Measurements from ENCODE around the gene SPRED1. TPM values are rescaled to one million over a fixed set of nuclear protein-coding genes. Genes with fewer than 3 reads are reported as not detected.

The SPRED1 gene
- total RNA-seq, 2 experiments from 2014 or later, result 3.2 TPM

- Mint-ChIP-seq H3K4me3 (no peak overlapping the region), H3K27me3 (peaks cover 7% of the 10 kb centered on the region), H3K27ac (no peak overlapping the region), H3K9me3 (no peaks in the 10 kb centered on the region), H3K36me3 (no peaks in the 10 kb centered on the region), H3K4me1 (peaks cover 5% of the 10 kb centered on the region)
- DNase-seq, result no peak
Observed at GRCh38 chr15:38294126-38294525, 41.5 kb downstream of the SPRED1 start.

DNA sequence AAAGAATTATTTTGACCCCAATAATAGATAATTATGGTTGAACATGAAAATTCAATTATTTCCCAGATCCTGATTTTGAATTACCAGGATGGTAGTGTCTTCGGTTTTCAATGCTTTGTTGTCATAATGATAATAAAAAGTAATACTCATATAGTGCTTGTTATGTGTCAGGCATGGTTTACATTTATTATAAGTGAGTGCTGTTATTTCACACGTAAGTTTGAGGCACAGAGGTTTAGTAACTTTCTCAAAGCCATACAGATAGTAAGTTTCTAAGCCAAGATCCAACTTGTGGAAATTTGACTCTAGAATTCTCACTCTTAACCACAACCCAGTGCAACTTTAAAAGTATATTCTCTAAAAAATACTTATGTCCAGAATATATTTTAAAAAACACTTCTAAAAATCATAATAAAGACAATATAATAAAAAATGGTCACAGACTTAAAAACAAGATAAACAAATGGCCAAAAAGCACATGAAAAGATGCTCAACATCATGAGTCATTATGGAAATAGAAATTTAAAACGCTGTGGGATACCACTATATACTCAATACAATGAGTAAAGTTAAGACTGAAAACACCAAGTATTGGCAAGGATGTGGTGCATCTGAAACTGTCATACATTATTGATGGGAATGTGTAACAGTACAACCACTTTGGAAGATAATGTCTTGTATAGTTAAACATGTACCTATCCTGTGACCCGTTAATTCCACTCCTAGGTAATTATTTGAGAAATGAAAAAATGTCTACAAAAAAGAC is 45.2 kb downstream of the SPRED1 start:
- Mint-ChIP-seq H3K9me3 (no peaks in the 10 kb centered on the region), H3K27me3 (peaks cover 3% of the 10 kb centered on the region), H3K27ac (no peak overlapping the region), H3K4me1 (peaks cover 7% of the 10 kb centered on the region), H3K4me3 (no peak overlapping the region), H3K36me3 (peaks cover 4% of the 10 kb centered on the region)
- no peak for DNase-seq

- H3K27ac Mint-ChIP-seq, result no peak overlapping the region
- H3K27me3 Mint-ChIP-seq, result peaks cover 3% of the 10 kb centered on the region
- peaks cover 4% of the 10 kb centered on the region for H3K36me3 Mint-ChIP-seq
- no peak for DNase-seq
- H3K4me1 Mint-ChIP-seq, result peaks cover 7% of the 10 kb centered on the region
- no peaks in the 10 kb centered on the region for H3K9me3 Mint-ChIP-seq
- no peak overlapping the region for H3K4me3 Mint-ChIP-seq
Observed at GRCh38 chr15:38299216-38299615, 46.6 kb downstream of the SPRED1 start.

GRCh38 chr15:38300395-38300794 is 47.8 kb downstream of the SPRED1 start:
- no peak for DNase-seq
- H3K36me3 Mint-ChIP-seq, result peaks cover 4% of the 10 kb centered on the region
- H3K4me3 Mint-ChIP-seq, result no peak overlapping the region
- peaks cover 7% of the 10 kb centered on the region for H3K4me1 Mint-ChIP-seq
- H3K27ac Mint-ChIP-seq, result no peak overlapping the region
- H3K27me3 Mint-ChIP-seq, result peaks cover 3% of the 10 kb centered on the region
- H3K9me3 Mint-ChIP-seq, result no peaks in the 10 kb centered on the region

- Mint-ChIP-seq H3K9me3 (no peaks in the 10 kb centered on the region), H3K4me1 (peaks cover 12% of the 10 kb centered on the region), H3K27me3 (peaks cover 7% of the 10 kb centered on the region), H3K27ac (no peak overlapping the region), H3K36me3 (peaks cover 6% of the 10 kb centered on the region), H3K4me3 (no peak overlapping the region)
- DNase-seq, result no peak
Observed at GRCh38 chr15:38304481-38304880, 51.8 kb downstream of the SPRED1 start.

GRCh38 chr15:38307251-38307650 is 54.6 kb downstream of the SPRED1 start:
- H3K4me1 Mint-ChIP-seq, result peaks cover 10% of the 10 kb centered on the region

GRCh38 chr15:38307861-38308641 is 55.4 kb downstream of the SPRED1 start:
- H3K4me3 Mint-ChIP-seq, result no peak overlapping the region
- no peak overlapping the region for H3K27ac Mint-ChIP-seq
- H3K4me1 Mint-ChIP-seq, result peaks cover 10% of the 10 kb centered on the region
- H3K36me3 Mint-ChIP-seq, result peaks cover 3% of the 10 kb centered on the region
- H3K9me3 Mint-ChIP-seq, result no peaks in the 10 kb centered on the region
- no peak for DNase-seq
- H3K27me3 Mint-ChIP-seq, result peaks cover 11% of the 10 kb centered on the region

More at GRCh38 chr15:38307251-38307650, 54.6 kb downstream of the SPRED1 start:
- H3K27me3 Mint-ChIP-seq, result peaks cover 7% of the 10 kb centered on the region
- H3K9me3 Mint-ChIP-seq, result no peaks in the 10 kb centered on the region
- no peak overlapping the region for H3K4me3 Mint-ChIP-seq
- peaks cover 6% of the 10 kb centered on the region for H3K36me3 Mint-ChIP-seq
- DNase-seq, result no peak
- no peak overlapping the region for H3K27ac Mint-ChIP-seq

DNA sequence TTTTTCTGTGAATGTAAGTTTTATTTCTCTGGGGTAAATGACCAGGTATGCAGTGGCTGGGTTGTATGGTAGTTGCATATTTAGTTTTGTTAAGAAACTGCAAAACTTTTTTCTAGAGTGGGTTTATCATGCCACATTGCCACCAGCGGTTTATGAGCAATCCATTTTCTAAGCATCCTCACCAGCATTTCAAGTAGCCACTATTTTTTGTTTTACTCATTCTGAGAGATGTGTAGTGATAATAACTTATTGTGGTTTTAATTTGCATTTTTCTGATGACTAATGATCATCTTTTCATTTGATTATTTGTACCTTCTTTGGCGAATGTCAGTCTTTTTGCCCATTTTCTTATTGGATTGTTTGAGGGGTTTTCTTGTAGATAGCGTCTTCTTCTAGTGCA is 56.2 kb downstream of the SPRED1 start:
- H3K27me3 Mint-ChIP-seq, result peaks cover 11% of the 10 kb centered on the region
- H3K27ac Mint-ChIP-seq, result no peak overlapping the region
- H3K9me3 Mint-ChIP-seq, result no peaks in the 10 kb centered on the region
- H3K4me1 Mint-ChIP-seq, result peaks cover 10% of the 10 kb centered on the region
- no peak overlapping the region for H3K4me3 Mint-ChIP-seq
- DNase-seq, result no peak
- H3K36me3 Mint-ChIP-seq, result peaks cover 3% of the 10 kb centered on the region

DNA sequence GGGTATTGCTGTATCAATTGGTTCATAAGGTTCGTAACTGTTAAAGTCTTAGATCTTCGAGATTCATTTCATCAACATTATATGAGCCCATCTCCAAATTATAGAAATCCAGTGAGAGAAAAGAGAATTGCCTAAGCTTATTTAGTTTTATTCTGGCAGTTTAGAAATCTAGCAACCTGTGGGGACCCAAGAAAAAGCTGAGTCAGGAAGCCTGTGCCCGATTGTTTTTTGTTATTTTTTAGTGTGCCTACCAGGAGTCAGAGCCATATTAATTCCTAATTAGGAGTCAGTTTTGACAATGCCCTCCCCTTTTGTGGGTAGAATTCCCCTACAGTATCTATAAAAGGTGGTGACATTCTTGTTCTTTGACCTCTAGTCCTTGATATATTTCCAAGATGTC is 59.6 kb downstream of the SPRED1 start:
- Mint-ChIP-seq H3K9me3 (no peaks in the 10 kb centered on the region), H3K4me1 (peaks cover 10% of the 10 kb centered on the region), H3K36me3 (peaks cover 3% of the 10 kb centered on the region)

DNA sequence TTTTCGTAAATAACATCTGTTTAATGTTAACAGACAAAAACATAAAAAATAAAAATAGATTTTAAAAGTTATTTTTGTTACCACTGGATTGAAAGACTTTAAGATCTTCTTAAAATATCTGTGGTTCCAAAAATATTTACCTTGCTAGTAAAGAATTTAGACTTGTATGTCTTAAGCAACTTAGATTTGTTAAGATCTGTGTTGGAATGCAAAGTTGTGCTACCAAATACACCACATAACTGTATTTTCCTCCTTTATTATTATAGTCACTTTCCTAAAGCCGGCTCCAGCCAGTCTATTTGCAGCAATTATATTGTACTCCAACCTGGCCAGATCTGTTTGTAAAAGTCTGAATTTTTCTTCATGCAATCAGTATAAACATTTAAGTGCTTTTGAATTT is 63.7 kb downstream of the SPRED1 start:
- no peaks in the 10 kb centered on the region for H3K36me3 Mint-ChIP-seq
- H3K9me3 Mint-ChIP-seq, result no peaks in the 10 kb centered on the region
- H3K27ac Mint-ChIP-seq, result no peak overlapping the region
- no peaks in the 10 kb centered on the region for H3K4me1 Mint-ChIP-seq
- no peak overlapping the region for H3K4me3 Mint-ChIP-seq
- DNase-seq, result no peak
- peaks cover 8% of the 10 kb centered on the region for H3K27me3 Mint-ChIP-seq

More for the DNA sequence above, 59.6 kb downstream of the SPRED1 start:
- peaks cover 11% of the 10 kb centered on the region for H3K27me3 Mint-ChIP-seq
- no peak for DNase-seq
- H3K4me3 Mint-ChIP-seq, result no peak overlapping the region
- no peak overlapping the region for H3K27ac Mint-ChIP-seq

DNA sequence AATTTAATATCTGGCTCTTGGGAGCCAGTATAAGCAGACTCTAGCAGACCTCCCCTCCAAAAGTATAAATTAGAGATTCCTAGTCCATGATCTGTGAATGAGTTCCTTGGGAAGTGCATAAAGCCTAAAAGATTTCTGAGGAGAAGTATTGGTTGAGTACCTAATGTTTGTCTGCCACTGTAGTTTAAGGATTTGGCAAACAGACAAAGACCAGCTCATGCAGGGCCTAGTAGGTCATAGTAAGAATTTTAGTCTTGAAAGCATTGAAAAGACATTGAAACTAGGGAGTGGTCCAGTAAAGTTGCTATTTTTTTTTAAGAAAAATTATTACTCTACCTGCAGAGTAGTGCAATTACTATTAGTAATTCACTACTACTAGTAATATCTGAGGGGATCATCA is 67.5 kb downstream of the SPRED1 start:
- Mint-ChIP-seq H3K4me3 (no peak overlapping the region), H3K4me1 (no peaks in the 10 kb centered on the region), H3K27me3 (no peaks in the 10 kb centered on the region), H3K36me3 (no peaks in the 10 kb centered on the region), H3K27ac (no peak overlapping the region), H3K9me3 (no peaks in the 10 kb centered on the region)
- DNase-seq, result no peak

GRCh38 chr15:38320866-38321265 is 68.2 kb downstream of the SPRED1 start:
- H3K36me3 Mint-ChIP-seq, result no peaks in the 10 kb centered on the region
- no peak overlapping the region for H3K27ac Mint-ChIP-seq
- H3K4me3 Mint-ChIP-seq, result no peak overlapping the region
- no peaks in the 10 kb centered on the region for H3K27me3 Mint-ChIP-seq
- no peak for DNase-seq
- no peaks in the 10 kb centered on the region for H3K4me1 Mint-ChIP-seq
- H3K9me3 Mint-ChIP-seq, result no peaks in the 10 kb centered on the region

- no peak overlapping the region for H3K4me3 Mint-ChIP-seq
- peaks cover 3% of the 10 kb centered on the region for H3K27me3 Mint-ChIP-seq
- H3K27ac Mint-ChIP-seq, result no peak overlapping the region
- H3K36me3 Mint-ChIP-seq, result no peaks in the 10 kb centered on the region
- H3K9me3 Mint-ChIP-seq, result no peaks in the 10 kb centered on the region
- no peak for DNase-seq
- no peaks in the 10 kb centered on the region for H3K4me1 Mint-ChIP-seq
Observed at GRCh38 chr15:38323895-38324294, 71.3 kb downstream of the SPRED1 start.

DNA sequence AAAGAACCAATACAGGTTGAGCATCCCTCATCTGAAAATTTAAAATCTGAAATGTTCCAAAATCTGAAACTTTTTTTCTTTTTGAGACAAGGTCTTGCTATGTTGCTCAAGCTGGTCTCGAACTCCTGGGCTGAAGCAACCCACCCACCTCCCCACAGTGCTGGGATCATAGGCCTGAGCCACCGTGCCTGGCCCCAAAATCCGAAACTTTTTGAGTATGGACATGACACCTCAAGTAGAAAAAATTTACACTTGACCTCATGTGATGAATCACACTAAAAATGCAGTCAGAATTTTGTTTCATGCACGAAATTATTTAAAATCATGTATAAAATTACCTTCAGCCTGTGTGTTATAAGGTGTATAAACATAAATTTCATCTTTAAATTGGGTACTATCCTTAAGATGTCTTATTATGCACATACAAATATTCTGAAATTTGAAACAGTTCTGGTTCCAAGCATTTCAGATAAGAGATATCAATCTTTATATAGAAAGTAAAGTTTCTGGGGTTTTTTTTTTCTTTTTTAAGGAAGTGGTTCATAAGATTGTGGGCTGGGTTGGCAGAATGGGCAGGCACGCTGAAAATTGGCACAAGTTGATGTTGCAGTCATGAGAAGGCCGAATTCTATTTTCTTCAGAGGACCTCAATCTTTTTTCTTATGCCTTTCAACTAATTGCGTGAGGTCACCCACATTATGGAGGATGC is 72.5 kb downstream of the SPRED1 start:
- no peaks in the 10 kb centered on the region for H3K36me3 Mint-ChIP-seq
- no peak overlapping the region for H3K27ac Mint-ChIP-seq
- H3K4me1 Mint-ChIP-seq, result no peaks in the 10 kb centered on the region
- H3K9me3 Mint-ChIP-seq, result no peaks in the 10 kb centered on the region
- no peak overlapping the region for H3K4me3 Mint-ChIP-seq
- peaks cover 3% of the 10 kb centered on the region for H3K27me3 Mint-ChIP-seq
- no peak for DNase-seq

- H3K36me3 Mint-ChIP-seq, result no peaks in the 10 kb centered on the region
- no peaks in the 10 kb centered on the region for H3K4me1 Mint-ChIP-seq
- H3K4me3 Mint-ChIP-seq, result no peak overlapping the region
- no peak overlapping the region for H3K27ac Mint-ChIP-seq
- no peak for DNase-seq
- H3K9me3 Mint-ChIP-seq, result no peaks in the 10 kb centered on the region
- peaks cover 3% of the 10 kb centered on the region for H3K27me3 Mint-ChIP-seq
Observed at GRCh38 chr15:38325648-38325990, 73.0 kb downstream of the SPRED1 start.
